ENCODE measurements around the gene GMPPA.

GRCh38 chr2:219523031-219523671 is 24.5 kb downstream of the GMPPA start:
- TF ChIP-seq CTCF (IDR thresholded peaks at IDR 0.05 in 8 of 11, conservative IDR thresholded peaks at IDR 0.05 in 3 of 11) (no peak), POLR2A (IDR thresholded peaks at IDR 0.05) (no peak), POLR2AphosphoS5 (IDR thresholded peaks at IDR 0.05) (no peak)

Measured in spleen (tissue), 7 donors.